ENCODE measurements around the gene DPF1. TPM values are rescaled to one million over a fixed set of nuclear protein-coding genes. Genes with fewer than 3 reads are reported as not detected.

DPF1 gene
- total RNA-seq, 1 experiment from 2014 or later, result 7.5 TPM

DNA sequence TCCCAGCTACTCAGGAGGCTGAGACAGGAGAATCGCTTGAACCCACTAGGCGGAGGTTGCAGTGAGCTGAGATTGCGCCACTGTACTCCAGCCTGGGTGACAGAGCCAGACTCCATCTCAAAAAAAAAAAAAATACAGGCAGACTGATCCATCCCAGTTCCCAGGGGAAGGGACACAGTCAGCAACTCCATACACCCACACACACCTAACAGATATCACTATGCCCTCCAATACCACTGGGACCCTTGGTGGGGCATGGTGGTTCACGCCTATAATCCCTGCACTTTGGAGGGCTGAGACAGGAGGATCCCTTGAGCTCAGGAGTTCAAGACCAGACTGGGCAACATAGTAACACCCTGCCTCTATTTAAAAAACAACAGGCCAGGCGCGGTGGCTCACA is 2.6 kb downstream of the DPF1 start:
- H3K27ac ChIP-seq (ENCODE audit: low read length), result no peak overlapping the region
- intact Hi-C loops (cut with micrococcal nuclease; ENCODE audit: unreplicated experiment), result loop anchor here (10.0 kb wide), 1 partner anchor 317 kb away; the partner anchor contains the start of genes SIPA1L3 and WDR87
- H3K36me3 ChIP-seq (ENCODE audit: control insufficient read depth, insufficient read depth, low read length), result no peaks in the 10 kb centered on the region
- DNase-seq (ENCODE audit: low read depth, low spot score) (no peak), ATAC-seq (no peak)
- H3K9me3 ChIP-seq (ENCODE audit: control insufficient read depth, insufficient read depth, low read depth, low read length), result no peaks in the 10 kb centered on the region
- TF ChIP-seq REST (IDR thresholded peaks at IDR 0.05; ENCODE audit: insufficient read depth in 1 of 2, low read depth in 2 of 2, low read length in 1 of 2) (no peak), TCF7L2 (IDR thresholded peaks at IDR 0.05; ENCODE audit: low read depth, low read length) (no peak), SIN3A (IDR thresholded peaks at IDR 0.05; ENCODE audit: borderline replicate concordance, insufficient read depth, low read depth, low read length) (no peak)
- no TSS peak for BruUV-seq (replicated peaks)
- CTCF ChIA-PET, result no interaction called here
- peaks cover 3% of the 10 kb centered on the region; the same call in 1 of the 2 replicates for H3K4me1 ChIP-seq (ENCODE audit: control insufficient read depth, insufficient read depth, low read length)
- in situ Hi-C loops (cut with HindIII; ENCODE audit: low pct_unique_long_range_greater_than_20kb, low sequenced_read_pairs), result no loop called here
- no peaks in the 10 kb centered on the region for H3K27me3 ChIP-seq (ENCODE audit: control insufficient read depth, insufficient read depth, low read length)
- H3K4me3 ChIP-seq (ENCODE audit: low read depth in 2 of 2, low read length in 2 of 2), result no peak overlapping the region
- POLR2A ChIA-PET, result no interaction called here

- BruUV-seq (replicated peaks), result no TSS peak
- CTCF ChIA-PET, result no interaction called here
These were observed 4.8 kb downstream of the DPF1 start for GRCh38 chr19:38219221-38219620.

More at GRCh38 chr19:38219221-38219620, 4.8 kb downstream of the DPF1 start:
- TF ChIP-seq TCF7L2 (IDR thresholded peaks at IDR 0.05; ENCODE audit: low read depth, low read length), result no peak
- no peak for TF ChIP-seq SIN3A (IDR thresholded peaks at IDR 0.05; ENCODE audit: borderline replicate concordance, insufficient read depth, low read depth, low read length)
- TF ChIP-seq CTCF (IDR thresholded peaks at IDR 0.05), result no peak
- no peak for TF ChIP-seq REST (IDR thresholded peaks at IDR 0.05; ENCODE audit: insufficient read depth in 1 of 2, low read depth in 2 of 2, low read length in 1 of 2)
- no peak for TF ChIP-seq POLR2AphosphoS5 (IDR thresholded peaks at IDR 0.05; ENCODE audit: low read depth, low read length)
- no peaks in the 10 kb centered on the region for H3K27me3 ChIP-seq (ENCODE audit: control insufficient read depth, insufficient read depth, low read length)
- H3K9me3 ChIP-seq (ENCODE audit: control insufficient read depth, insufficient read depth, low read depth, low read length), result no peaks in the 10 kb centered on the region
- H3K4me1 ChIP-seq (ENCODE audit: control insufficient read depth, insufficient read depth, low read length), result no peaks in the 10 kb centered on the region
- POLR2A ChIA-PET, result interaction anchor here (0.7 kb wide), 1 partner anchor 77 kb away, joined by 4 read pairs; no protein-coding TSS in a partner anchor
- no peak overlapping the region for H3K27ac ChIP-seq (ENCODE audit: low read length)
- H3K4me3 ChIP-seq (ENCODE audit: low read depth in 2 of 2, low read length in 2 of 2), result no peak overlapping the region
- no peaks in the 10 kb centered on the region for H3K36me3 ChIP-seq (ENCODE audit: control insufficient read depth, insufficient read depth, low read length)
- intact Hi-C loops (cut with micrococcal nuclease; ENCODE audit: unreplicated experiment) (no loop called here), in situ Hi-C loops (cut with HindIII; ENCODE audit: low pct_unique_long_range_greater_than_20kb, low sequenced_read_pairs) (no loop called here)
- ATAC-seq (no peak), DNase-seq (ENCODE audit: low read depth, low spot score) (no peak)

Data from Panc1 (cell line).